ENCODE results near the gene M6PR. TPM values are rescaled to one million over a fixed set of nuclear protein-coding genes. Genes with fewer than 3 reads are reported as not detected.
A peak's percentile ranks its signal among the peaks of the same experiment; 100 is the strongest.

M6PR gene
- total and polyA plus RNA-seq, 10 of the 15 experiments (the other 5 are each of a cell fraction or from before 2014, with no cell fraction given): 65.4 to 209 (median 139) TPM

GRCh38 chr12:8969861-8970411 lies 20.5 kb upstream of the M6PR start:
- no TSS peak for BruUV-seq (replicated peaks)
- H3K9me3 ChIP-seq (replicated peaks; ENCODE audit: control insufficient read depth, insufficient read depth, low read length): peaks cover 7% of the 10 kb centered on the region; the same call in 2 of the 3 replicates
- no peak for ATAC-seq
- no peak for FAIRE-seq
- WGBS (ENCODE audit: insufficient coverage, insufficient replicate concordance, low lambda C conversion rate, missing lambda C conversion rate): 48% methylated on average over 2 of the region's 2 CpGs
- no peak overlapping the region for H3K4me2 ChIP-seq (ENCODE audit: control insufficient read depth, insufficient read depth)
- no peak overlapping the region for H3K4me3 ChIP-seq
- no peak overlapping the region for H3K9ac ChIP-seq (ENCODE audit: control insufficient read depth, insufficient read depth, low read length)
- SMC1A ChIA-PET (ENCODE audit: uncharacterized antibody, unreplicated experiment): no interaction called here
- H3K4me1 ChIP-seq (ENCODE audit: control insufficient read depth, insufficient read depth, low read length): no peaks in the 10 kb centered on the region
- H3K27me3 ChIP-seq (replicated peaks in 1 of 2; ENCODE audit: control insufficient read depth in 2 of 2, insufficient read depth in 2 of 2, low read length in 1 of 2): no peaks in the 10 kb centered on the region
- H3K79me2 ChIP-seq (ENCODE audit: control insufficient read depth, insufficient read depth, low read length): no peaks in the 10 kb centered on the region
- intact Hi-C loops (cut with micrococcal nuclease; ENCODE audit: unreplicated experiment): no loop called here
- no peak for DNase-seq (ENCODE audit: low read depth, low spot score)
- no peak for TF ChIP-seq WRNIP1 (IDR thresholded peaks at IDR 0.05; ENCODE audit: borderline replicate concordance, low read depth, low read length)
- no peak for TF ChIP-seq SUPT20H (IDR thresholded peaks at IDR 0.05; ENCODE audit: borderline replicate concordance, control insufficient read depth, low read depth, low read length)
- TF ChIP-seq TAF1 (IDR thresholded peaks at IDR 0.05; ENCODE audit: borderline replicate concordance, low read depth, low read length): no peak
- peak; percentile 73 for TF ChIP-seq ZBTB40 (IDR thresholded peaks at IDR 0.05; ENCODE audit: borderline replicate concordance)
- TF ChIP-seq FOXK2 (IDR thresholded peaks at IDR 0.05): no peak
- no peak overlapping the region for H3K27ac ChIP-seq (ENCODE audit: control insufficient read depth, insufficient read depth)
- POLR2A ChIA-PET: no interaction called here
- RAD21 ChIA-PET (ENCODE audit: unreplicated experiment): no interaction called here
- H3K36me3 ChIP-seq (ENCODE audit: control insufficient read depth in 2 of 2, insufficient read depth in 2 of 2, low read length in 1 of 2): no peaks in the 10 kb centered on the region
- in situ Hi-C loops (cut with MboI): no loop called here
- no peaks in the 10 kb centered on the region for H4K20me1 ChIP-seq (ENCODE audit: control insufficient read depth, insufficient read depth)
- CTCF ChIA-PET: no interaction called here
- H2AFZ ChIP-seq (ENCODE audit: control insufficient read depth, low read depth, low read length): no peak overlapping the region

Measured in GM12878 (cell line).